Chondrocyte (in vitro differentiated cells): ENCODE results near the gene PIM3. TPM values are rescaled to one million over a fixed set of nuclear protein-coding genes. Genes with fewer than 3 reads are reported as not detected.
A peak's percentile ranks its signal among the peaks of the same experiment; 100 is the strongest.

Experiments
- DNase-seq: peaks from one replicate; pipeline ENCODE4 v3.0.0; 2021; ENCODE audit warnings: mixed read lengths, low spot score
- H3K27ac Mint-ChIP-seq: one replicate; pipeline ENCODE4 v1.8.0; 2021; ENCODE audit warnings: mild to moderate bottlenecking, moderate library complexity, mixed read lengths; ENCODE audit not compliant: unreplicated experiment
- H3K27me3 Mint-ChIP-seq: 2 replicates; pipeline ENCODE4 v1.8.0; 2021; ENCODE audit warnings: low read depth, mixed read lengths
- H3K36me3 Mint-ChIP-seq: 2 replicates; pipeline ENCODE4 v1.8.0; 2021; ENCODE audit warnings: low read depth, mixed read lengths
- H3K4me1 Mint-ChIP-seq: 2 replicates; pipeline ENCODE4 v1.8.0; 2021; ENCODE audit warnings: low read depth, mild to moderate bottlenecking, mixed read lengths
- H3K4me3 Mint-ChIP-seq: one replicate; pipeline ENCODE4 v1.8.0; 2021; ENCODE audit warnings: mild to moderate bottlenecking, moderate library complexity, mixed read lengths; ENCODE audit not compliant: unreplicated experiment
- H3K9me3 Mint-ChIP-seq: 2 replicates; pipeline ENCODE4 v1.8.0; 2021; ENCODE audit warnings: low read depth, mixed read lengths
- CTCF ChIP-seq: fragments of 200-600 bp; sonication (generic); IDR thresholded peaks from 2 replicates; pipeline ENCODE4 v1.5.0; 2021; ENCODE audit warnings: antibody characterized with exemption, mild to moderate bottlenecking, moderate library complexity
- total RNA-seq: library from RNA; stranded (reverse); gene quantifications from 3 replicates; pipeline ENCODE4 v1.2.1, GENCODE V29; 2021

Gene PIM3
- total RNA-seq, 1 donor from 2014 or later: 18.2 TPM

DNA sequence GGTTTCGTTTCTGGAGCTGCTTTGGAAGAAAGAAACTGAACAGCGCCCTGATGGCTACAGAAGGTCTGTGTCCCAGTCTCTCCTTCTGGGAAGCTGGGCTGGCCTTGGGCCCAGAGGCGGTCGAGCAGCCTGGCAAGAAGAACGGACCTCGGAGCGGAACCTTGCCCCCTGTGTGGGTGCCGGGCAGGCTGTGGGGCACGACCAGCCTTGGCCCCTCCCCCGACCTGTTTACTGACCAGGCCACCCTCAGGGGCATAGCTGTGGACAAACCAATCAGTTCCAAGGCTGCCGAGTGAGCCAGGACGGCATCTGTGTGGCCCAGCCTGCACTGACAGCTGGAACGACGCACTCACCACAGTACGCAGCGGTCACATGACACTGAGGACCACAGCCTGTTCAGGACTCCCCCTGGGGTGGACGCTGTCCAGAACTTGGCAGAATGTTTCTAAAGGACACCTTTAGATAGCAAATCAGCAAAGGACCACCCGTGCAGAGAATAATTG, 7.2 kb downstream of the PIM3 start:
- no peak for TF ChIP-seq CTCF
- peaks cover 18% of the 10 kb centered on the region for H3K4me1 Mint-ChIP-seq
- peaks cover 1% of the 10 kb centered on the region for H3K36me3 Mint-ChIP-seq
- H3K9me3 Mint-ChIP-seq: no peaks in the 10 kb centered on the region
- H3K27me3 Mint-ChIP-seq: no peaks in the 10 kb centered on the region
- no peak overlapping the region for H3K4me3 Mint-ChIP-seq
- peak overlapping the region; percentile 12 for H3K27ac Mint-ChIP-seq
- peak; percentile 82 for DNase-seq

DNA sequence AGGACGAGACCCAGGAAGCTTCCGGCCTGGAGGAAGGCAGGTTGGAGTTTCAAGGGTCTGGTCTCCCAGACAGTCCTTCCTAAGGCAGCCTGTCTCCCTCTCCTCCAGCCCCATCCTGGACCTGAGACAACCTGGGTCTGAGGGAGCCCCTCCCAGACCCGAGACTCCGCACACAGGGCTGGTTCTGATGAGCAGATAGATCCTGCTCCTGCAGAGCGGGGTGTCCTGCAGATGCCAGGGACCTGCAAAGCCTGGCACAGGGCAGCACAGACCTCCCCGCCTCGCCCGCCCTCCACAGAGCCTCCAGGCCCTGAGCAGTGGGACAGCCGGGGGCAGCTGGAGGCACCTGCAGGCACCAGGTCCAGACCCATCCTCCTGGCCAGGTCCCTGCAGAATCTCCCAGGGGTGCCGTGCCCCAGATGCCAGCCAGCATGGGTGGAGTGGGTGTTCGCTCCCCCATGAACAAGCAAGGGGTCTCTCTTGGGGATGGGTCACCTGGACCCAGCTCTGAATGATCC, 7.8 kb downstream of the PIM3 start:
- H3K9me3 Mint-ChIP-seq: no peaks in the 10 kb centered on the region
- peak; percentile 85 for DNase-seq
- H3K27me3 Mint-ChIP-seq: no peaks in the 10 kb centered on the region
- peaks cover 18% of the 10 kb centered on the region for H3K4me1 Mint-ChIP-seq
- H3K4me3 Mint-ChIP-seq: no peak overlapping the region
- no peak for TF ChIP-seq CTCF
- H3K36me3 Mint-ChIP-seq: peaks cover 1% of the 10 kb centered on the region
- H3K27ac Mint-ChIP-seq: peak overlapping the region; percentile 12

DNA sequence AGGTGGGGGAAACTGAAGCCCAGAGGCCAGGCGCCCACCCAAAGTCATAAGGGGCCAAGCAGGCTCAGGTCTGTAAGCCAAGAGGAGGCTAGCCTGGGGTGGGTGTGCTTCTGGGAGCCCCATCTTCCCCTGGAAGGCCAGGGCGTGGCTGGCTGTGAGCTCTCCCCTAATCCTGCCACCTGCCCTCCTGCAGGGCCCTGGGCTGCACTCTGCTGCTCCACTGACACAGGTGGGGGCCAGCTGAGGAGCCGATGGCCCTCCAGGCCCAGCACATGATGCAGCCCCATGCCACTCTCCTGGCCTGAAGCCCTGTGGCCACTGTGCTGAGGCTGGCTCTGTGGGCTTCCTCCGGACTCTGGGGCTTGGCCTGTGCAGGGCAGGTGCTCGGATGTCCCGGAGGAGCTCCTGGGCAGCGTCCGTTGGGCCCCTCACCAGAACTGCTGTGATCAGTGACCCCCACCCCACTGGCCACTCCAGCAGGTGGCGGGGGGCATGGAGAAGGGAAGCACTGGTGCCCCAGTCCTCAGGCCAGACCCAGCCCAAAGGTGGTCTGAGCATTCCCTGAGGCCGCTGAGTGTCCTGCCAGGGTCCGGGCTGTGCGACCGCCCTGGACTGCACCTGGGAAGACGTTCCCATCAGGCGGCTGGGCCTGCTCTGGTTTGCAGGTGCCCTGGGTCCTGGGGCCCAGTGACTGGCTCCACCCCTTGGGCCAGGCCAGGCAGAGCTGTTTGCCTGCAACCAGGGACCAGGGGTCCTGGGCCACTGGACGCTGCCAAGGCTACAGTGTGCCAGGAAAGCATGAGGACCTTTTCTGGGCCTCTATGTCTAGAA, 8.5 kb downstream of the PIM3 start:
- Mint-ChIP-seq H3K4me3 (no peak overlapping the region), H3K36me3 (no peaks in the 10 kb centered on the region), H3K27me3 (no peaks in the 10 kb centered on the region)

DNA sequence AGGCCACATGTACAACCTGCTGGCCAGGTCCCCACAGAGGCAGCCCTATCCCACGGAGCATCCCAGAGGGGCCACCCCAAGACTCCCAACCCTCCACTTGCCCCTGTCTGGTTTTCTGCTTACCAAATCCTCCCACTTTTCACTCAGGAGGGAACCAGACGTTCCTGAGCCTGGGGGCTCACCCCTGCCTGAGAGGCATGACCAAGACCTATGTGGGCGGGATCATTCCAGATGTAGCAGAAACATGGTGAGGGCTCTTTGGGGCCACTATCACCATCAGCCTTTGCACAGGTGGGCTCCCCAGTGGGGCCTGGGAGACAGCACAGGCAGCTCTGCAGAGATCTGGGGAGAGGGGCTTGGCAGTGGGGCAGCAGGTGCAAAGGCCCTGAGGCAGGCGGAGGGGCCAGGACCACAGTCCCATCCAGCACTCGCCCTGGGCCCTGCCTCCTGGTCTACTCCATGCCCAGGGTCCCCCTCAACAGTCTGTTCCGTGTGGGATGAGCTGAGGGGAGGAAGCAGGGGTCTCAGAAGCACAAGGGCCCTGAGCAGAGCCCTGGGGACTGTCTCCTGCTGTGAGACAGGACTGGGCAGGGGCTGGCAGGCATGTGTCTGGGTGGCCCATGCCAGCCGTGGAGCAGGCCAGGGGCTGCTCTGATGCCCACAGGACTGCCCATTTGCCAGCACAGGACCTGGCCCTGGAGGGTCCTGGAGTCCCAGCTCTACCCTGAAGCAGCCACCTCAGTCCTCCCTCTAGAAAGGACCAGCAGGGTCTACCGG, 9.4 kb downstream of the PIM3 start:
- DNase-seq: peak; percentile 91
- Mint-ChIP-seq H3K27ac (peak overlapping the region; percentile 86), H3K4me3 (no peak overlapping the region), H3K9me3 (no peaks in the 10 kb centered on the region), H3K4me1 (peaks cover 11% of the 10 kb centered on the region), H3K27me3 (no peaks in the 10 kb centered on the region), H3K36me3 (no peaks in the 10 kb centered on the region)
- no peak for TF ChIP-seq CTCF

More for the DNA sequence above, 8.5 kb downstream of the PIM3 start:
- Mint-ChIP-seq H3K9me3 (no peaks in the 10 kb centered on the region), H3K27ac (no peak overlapping the region), H3K4me1 (peaks cover 11% of the 10 kb centered on the region)
- DNase-seq: peak; percentile 92
- no peak for TF ChIP-seq CTCF
